Fibroblast of mammary gland (primary cell): ENCODE measurements around the gene OXSR1.
"Not testable (repeated sequence)": the region's sequence is repeated elsewhere in the genome, so short reads cannot be mapped to it uniquely, and the experiment has no call there.

Source experiments
- DNase-seq: peaks from one replicate; pipeline ENCODE4 v3.0.0-alpha.2; 2010; ENCODE audit warnings: low read depth
- H3K4me3 ChIP-seq: 2 replicates; pipeline ENCODE4 v1.5.1; 2011; ENCODE audit warnings: low read depth, mild to moderate bottlenecking, low read length, moderate library complexity; ENCODE audit not compliant: control insufficient read depth
- TF ChIP-seq, protein P1 (sequence below): conservative IDR thresholded peaks from 2 replicates; pipeline ENCODE4 v1.5.1; 2011; ENCODE audit warnings: low read depth, low read length, inconsistent platforms; ENCODE audit not compliant: control insufficient read depth, insufficient read depth

The OXSR1 gene

DNA sequence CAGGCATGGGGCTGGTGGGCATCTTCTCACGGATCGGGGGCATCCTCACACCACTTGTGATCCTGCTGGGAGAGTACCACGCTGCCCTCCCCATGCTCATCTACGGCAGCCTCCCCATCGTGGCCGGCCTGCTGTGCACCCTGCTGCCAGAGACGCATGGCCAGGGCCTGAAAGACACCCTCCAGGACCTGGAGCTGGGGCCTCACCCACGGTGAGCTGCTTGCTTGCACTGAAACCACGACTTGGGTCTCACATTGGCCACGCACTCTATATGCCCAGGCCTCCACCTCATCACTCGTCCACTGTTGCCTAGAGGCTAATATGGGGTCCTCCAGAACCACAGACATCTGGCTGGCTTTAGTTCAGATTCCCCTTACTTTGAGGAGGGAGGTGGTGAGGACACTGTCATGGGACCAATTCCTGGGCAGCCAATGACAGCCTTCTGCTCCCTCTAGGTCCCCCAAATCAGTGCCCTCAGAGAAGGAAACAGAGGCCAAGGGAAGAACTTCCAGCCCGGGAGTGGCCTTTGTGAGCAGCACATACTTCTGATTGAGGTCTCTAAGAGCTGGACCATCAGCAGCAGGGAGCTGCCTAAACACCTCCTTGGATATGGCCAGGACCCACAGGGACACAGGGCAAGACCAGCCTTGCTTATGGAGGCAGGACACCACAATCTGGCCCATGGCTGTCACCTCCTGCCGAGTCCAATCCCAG, 111.7 kb downstream of the OXSR1 start:
- no peak overlapping the region for H3K4me3 ChIP-seq
- TF ChIP-seq, protein P1, sequence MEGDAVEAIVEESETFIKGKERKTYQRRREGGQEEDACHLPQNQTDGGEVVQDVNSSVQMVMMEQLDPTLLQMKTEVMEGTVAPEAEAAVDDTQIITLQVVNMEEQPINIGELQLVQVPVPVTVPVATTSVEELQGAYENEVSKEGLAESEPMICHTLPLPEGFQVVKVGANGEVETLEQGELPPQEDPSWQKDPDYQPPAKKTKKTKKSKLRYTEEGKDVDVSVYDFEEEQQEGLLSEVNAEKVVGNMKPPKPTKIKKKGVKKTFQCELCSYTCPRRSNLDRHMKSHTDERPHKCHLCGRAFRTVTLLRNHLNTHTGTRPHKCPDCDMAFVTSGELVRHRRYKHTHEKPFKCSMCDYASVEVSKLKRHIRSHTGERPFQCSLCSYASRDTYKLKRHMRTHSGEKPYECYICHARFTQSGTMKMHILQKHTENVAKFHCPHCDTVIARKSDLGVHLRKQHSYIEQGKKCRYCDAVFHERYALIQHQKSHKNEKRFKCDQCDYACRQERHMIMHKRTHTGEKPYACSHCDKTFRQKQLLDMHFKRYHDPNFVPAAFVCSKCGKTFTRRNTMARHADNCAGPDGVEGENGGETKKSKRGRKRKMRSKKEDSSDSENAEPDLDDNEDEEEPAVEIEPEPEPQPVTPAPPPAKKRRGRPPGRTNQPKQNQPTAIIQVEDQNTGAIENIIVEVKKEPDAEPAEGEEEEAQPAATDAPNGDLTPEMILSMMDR: no peak
- DNase-seq: no peak

DNA sequence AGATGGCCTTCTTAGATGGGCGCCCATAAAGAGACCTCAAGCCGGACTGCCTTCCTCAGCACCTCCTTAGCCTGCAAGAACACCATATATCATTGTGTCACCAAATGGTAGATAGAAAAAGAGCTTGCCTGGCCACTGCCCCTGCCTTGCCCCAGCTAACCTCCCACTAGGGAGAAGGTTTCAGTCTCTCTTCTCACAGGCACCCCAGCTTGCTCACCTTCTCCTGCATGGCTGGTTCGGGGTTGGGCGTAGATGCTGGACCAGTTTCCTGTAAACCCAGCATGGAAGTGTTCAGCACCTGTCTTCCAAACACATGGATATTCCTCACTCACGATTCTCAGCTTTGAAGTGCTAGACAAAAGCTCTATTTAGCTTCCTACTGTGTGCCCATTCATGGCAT, 113.5 kb downstream of the OXSR1 start:
- TF ChIP-seq, protein P1: no peak
- no peak for DNase-seq
- no peak overlapping the region for H3K4me3 ChIP-seq

DNA sequence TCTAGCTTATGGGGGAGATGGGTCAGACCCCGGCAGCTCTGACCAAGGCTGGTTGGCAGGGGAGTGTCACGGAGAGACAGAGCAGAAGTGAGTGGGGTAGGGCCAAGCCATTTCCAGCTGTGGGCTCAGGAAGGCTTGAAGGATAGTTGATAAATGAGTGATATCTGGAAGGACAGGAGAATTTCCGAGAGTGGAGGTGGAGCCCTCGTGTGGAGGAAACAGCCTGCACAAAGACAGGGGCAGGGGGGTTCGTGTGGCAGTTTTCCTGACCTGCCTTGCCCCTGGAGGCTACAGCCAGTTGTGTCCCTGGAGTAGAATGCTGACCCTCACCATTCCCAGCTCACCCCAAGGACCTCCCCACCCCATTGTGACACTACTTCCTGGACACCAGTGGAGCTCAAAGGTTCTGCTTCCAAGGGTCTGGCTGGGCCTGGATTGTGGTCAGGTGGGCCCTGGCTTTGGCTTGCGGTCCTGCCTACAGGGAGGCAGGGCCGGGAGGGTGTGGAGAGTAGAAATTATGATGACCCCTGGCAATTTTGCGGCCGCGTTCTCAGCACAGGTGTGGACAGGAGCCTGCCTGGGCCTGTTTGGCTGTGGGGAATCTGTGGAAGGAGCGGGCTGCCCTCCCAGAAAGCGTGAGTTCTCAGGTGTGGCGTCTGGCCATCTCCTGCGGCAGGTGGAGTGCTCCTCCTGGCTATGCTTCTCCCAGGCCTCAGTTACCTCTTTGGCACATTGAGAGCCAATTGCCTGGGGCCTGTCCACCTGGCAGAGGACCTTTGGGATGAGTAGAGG, 116.8 kb downstream of the OXSR1 start, which contains the start of gene SLC22A14:
Gene SLC22A14 (plus strand): TSS at position 400 of the 792 bp plus-strand sequence. CDS start 23,733 bp downstream, outside the sequence.
- no peak for DNase-seq
- TF ChIP-seq, protein P1: no peak
- H3K4me3 ChIP-seq: no peak within 1 kb of the TSS

DNA sequence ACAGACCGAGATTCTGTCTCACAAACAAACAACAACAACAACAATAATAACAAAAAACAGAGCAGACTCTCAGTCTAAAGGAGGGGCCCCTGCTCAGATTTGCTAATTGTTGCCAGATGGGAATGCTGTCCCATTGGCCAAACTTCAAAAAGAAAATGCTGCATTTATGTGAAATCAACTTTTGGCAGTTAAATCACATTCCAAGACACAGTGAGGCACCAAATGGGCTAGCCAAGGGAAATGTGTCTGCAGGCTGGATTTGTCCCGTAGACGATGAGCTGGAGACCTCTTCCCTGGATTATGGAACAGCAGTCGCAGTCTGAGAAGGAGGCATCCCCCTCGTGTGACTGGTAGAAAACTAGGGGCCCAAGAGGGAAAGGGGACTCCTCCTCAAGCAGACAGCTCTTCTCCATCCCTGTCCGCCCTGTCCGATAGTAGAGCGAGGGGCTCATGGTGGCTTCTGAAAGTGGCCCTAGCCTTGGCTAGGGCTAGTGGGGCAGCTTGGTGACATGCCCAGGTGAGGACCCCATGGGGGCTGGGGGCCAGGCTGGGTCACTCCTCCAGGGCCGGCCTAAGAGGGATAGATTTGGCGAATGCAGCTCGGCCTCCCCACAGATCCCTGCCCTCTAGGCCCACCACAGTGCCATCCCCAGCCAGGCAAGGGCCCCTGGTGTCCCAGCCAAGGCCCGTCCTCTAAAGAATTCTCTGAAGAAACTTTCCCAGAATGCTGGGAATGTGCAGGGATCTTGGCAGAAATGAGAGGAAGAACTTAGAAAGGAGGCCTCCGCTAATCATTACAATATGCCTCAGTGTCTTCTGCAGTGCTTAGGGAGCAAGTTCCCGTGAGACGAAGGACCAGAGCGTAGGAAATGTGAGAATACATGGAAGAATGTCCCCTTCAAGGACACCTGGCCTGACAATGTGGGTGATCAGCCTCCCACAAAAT, 118.7 kb downstream of the OXSR1 start:
- no peak overlapping the region for H3K4me3 ChIP-seq
- DNase-seq: peak; percentile 87

DNA sequence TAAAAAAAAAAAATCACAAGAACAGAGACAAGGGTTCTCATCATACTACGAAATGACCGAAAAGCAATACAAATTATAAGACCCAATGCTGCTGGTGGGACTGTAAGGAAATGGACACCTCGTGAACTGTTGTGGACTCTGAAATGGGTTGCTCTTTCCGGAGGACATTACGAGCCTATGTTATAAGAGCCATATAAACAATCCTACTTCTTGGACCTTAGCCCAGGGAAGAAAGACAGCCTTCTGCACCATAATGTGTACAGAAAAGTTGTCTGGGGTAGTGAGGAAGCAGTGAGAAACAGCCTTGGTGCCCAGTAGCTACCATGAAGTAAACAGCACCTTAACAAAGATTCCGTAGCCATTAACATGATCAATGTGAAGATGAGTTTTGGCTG, 119.4 kb downstream of the OXSR1 start:
- DNase-seq: no peak
- TF ChIP-seq, protein P1: no peak
- H3K4me3 ChIP-seq: no peak overlapping the region

More for the DNA sequence above, 118.7 kb downstream of the OXSR1 start:
- TF ChIP-seq, protein P1: no peak

DNA sequence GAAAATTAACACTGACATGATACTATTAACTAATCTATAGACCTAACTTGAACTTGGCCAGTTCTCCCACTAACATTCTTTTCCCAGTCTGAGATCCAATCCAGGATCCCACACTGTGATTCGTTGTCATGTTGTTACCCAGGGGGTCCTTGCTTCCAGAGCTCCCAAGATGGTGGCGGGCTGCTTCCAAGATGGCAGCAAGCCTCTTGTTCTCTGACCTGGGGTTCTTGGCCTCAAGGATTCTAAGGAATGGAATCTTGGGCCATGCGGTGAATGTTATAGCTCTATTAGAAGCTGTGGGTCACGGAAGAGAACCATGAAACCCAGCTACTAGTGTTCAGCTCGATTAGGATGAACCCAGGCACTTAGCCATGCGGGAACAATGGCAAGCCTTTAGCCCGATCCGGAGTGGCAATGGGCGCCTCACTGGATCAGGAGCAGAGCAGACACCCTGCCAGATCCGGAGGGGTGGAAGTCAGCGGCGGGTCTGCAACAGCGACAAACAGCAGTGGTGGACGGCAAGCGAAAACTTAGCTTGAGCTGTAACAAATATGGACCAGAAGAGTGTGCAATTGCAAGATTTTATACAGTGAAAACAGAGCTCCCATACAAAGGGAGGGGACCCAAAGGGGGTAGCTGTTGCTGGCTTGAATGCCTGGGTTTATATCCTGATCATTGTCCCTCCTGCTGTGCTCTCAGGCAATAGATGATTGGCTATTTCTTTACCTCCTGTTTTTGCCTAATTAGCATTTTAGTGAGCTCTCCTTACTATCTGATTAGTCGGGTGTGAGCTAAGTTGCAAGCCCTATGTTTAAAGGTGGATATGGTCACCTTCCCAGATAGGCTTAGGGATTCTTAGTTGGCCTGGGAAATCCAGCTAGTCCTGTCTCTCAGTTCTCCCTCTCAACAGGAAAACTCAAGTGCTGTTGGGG, 124.2 kb downstream of the OXSR1 start:
- not testable (repeated sequence) for DNase-seq, H3K4me3 ChIP-seq

DNA sequence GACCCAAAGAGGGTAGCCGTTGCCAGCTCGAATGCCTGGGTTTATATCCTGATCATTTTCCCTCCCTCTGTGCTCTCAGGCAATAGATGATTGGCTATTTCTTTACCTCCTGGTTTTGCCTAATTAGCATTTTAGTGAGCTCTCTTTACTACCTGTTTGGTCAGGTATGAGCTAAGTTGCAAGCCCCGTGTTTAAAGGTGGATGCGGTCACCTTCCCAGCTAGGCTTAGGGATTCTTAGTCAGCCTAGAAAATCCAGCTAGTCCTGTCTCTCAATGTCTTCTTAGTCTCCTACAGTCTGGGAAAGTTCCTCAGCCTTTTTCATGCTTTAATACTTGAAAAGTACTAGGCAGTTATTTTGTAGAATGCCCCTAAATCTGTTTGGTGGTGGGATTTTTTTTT, 131.7 kb downstream of the OXSR1 start:
- not testable (repeated sequence) for H3K4me3 ChIP-seq, DNase-seq
